HG03521 (cell line): ENCODE data around the gene FAM184A.

ENCODE experiments used
- ATAC-seq: cut with Tn5 transposase; IDR thresholded peaks from one replicate; pipeline ENCODE4 v1.9.1; 2021; ENCODE audit warnings: mild to moderate bottlenecking, moderate library complexity; ENCODE audit not compliant: unreplicated experiment

Gene FAM184A

DNA sequence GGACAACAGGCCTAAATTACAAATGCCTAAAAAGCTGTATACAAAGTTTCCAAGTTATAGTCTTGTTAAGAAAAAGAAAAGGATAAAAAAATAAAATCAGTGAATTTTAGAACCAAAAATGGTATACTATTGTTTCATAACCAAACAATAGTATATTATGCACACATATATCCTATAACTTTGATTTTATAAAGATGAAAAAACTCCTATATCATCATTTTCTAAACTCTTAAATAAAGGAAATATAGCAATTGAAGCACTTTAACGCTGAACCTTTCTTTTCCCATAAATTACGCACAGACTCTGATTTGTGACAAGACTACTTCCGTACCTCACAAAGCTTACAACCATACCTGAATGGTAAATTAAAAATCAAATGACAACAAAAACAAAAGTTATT, 107.6 kb downstream of the FAM184A start:
- no peak for ATAC-seq

DNA sequence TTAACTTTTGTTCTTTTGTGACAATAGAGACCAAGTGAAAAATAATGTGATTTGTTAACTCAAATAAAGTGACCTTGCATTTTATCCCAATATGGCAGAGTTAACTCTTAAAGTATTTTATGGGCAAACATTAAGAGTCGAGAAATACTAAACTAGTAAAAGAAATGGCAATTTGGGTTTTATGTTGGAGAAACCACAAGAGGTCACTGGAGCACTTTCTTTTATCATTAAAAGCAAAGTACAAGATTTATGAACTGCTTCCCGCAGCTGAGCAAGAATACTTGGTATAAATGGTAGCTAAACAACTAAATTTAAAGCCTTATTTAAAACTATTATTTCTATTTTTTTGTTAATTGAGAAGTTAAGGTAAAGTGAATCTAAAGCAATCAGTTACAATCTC, 110.0 kb downstream of the FAM184A start:
- ATAC-seq, result no peak

GRCh38 chr6:118967239-118967638, 111.2 kb downstream of the FAM184A start:
- ATAC-seq, result no peak

GRCh38 chr6:118965843-118966370, 112.6 kb downstream of the FAM184A start:
- ATAC-seq, result no peak

GRCh38 chr6:118965371-118965770, 113.1 kb downstream of the FAM184A start:
- ATAC-seq, result no peak

DNA sequence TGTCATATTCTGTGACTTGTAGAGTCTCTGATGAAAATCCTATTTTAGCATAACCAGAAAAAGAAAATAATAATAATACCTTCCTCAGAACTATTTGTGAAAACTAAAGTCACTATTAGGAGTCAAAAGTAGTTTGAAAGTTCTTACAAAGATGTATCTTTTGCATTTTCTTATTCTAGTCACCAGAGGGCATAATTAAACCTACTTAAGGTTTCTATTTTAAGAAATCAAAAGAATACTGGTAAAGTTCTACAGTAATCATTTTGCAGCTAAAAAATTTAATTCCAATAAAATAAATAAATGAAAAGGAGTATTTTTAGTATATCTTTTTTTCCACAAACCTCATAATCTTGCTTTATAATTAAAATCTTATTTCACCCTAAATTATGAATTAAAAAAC, 115.5 kb downstream of the FAM184A start:
- ATAC-seq, result no peak

GRCh38 chr6:118959903-118960302, 118.6 kb downstream of the FAM184A start:
- no peak for ATAC-seq

DNA sequence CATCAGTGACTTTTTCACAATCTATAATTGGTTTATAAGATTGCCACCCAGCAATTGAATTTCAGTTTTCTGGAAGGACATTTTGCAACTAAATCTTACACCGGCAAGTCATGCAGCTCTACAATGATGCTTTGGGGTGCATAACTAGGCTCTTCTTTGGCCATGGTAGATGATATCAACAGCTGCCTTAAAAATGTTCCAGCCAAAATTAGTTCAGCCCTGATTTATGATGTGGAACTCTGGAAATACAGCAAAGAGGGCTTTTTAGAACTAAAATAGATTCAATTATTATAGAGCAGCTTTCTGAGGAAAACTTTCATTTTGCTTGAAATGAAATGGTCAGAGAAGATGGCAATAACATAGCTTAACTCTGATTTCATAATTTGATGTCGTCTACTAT, 125.1 kb downstream of the FAM184A start:
- no peak for ATAC-seq

GRCh38 chr6:118952683-118953082, 125.8 kb downstream of the FAM184A start:
- ATAC-seq, result no peak

DNA sequence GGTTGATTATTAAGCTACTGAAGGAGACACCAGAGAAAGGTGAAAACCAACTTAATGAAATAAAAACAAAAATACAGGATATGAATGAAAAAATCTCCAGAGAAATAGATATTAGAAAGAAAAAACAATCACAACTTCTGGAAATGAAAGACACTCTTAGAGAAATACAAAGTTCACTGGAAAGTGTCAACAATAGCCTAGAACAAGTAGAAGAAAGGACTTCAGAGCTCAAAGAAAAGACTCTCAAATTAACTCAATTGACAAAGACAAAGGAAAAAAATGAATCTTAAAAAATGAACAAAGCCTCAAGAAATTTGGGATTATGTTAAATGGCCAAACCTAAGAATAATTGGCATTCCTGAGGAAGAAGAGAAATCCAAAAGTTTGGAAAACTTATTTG, 133.2 kb downstream of the FAM184A start:
- ATAC-seq, result no peak

DNA sequence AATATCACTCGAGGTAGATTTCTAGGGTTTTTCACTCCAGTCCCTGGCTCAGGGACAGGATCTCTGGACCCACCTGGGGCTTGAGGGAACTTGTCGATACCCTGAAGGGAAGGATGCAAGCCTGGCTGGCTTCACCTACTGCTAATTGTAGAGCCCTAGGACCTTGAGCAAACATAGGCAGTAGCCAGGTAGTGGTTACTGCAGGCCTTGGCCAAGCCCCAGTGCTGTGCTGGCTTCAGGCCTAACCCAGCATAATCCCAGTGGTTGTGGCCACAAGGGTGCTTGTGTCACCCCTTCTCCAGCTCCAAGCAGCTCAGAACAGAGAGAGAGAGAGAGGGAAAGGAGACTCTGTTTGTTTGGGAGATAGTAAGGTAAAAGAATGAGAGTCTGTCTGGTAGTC, 137.7 kb downstream of the FAM184A start:
- ATAC-seq, result no peak

DNA sequence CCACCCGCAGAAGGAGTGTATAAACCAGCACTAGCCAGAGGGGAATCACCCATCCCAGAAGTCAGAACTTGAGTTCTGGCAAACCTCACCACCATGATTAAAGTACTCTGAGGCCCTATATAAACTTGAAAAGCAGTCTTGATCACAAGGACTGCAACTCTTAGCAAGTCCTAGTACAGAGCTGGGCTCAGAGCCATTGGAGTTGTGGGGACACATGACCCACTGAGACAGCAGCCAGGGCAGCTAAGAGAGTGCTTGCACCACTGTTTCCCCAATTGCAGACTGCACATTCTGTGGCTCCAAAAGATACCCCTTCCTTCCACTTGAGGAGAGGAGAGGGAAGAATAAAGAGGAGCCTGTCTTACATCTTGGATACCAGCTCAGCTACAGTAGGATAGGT, 138.8 kb downstream of the FAM184A start:
- ATAC-seq, result no peak

- no peak for ATAC-seq
Observed at GRCh38 chr6:118935978-118936703, 142.3 kb downstream of the FAM184A start.

DNA sequence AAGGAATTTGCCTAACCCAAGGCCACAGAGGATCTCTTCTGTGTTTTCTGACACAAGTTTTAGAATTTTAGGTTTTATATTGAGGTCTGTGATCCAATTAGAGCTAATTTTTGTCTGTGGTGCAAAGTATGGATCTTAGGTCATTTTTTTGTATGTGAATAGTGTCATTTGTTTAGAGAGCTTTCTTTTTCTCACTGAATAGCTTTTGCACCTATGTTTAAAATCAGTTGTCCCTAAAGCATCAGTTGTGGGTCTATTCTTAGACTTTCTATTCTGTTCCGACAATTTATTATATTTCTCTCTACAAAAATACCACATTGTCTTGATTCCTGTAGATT, 143.2 kb downstream of the FAM184A start:
- ATAC-seq, result peak; percentile 0

GRCh38 chr6:118934461-118935330, 143.8 kb downstream of the FAM184A start, which contains the start of gene MCM9:
Gene MCM9, minus strand, starts transcription at chr6:118935159. Its CDS starts 3,436 bp downstream, at chr6:118931723.
- ATAC-seq, result peak; percentile 97

GRCh38 chr6:118933855-118934460, 144.5 kb downstream of the FAM184A start:
- ATAC-seq, result no peak

DNA sequence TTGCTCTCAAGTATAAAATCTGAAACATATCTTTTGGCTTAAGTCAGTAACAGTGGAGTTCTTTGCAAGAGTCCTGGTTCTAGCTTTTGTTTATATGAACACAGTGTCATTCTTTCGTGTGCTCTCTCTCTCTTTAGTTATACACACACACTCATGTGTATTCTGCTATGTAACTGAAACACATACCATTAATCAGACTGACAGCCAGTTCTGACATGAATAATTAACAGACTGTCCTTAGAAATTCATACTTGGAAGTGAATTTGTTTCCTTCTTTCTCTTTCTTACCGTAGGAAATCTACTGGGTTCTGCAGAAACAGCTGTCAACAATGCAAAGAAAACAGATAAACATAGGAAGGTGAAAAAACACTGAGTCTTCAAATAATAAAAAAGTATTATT, 146.0 kb downstream of the FAM184A start:
- ATAC-seq, result no peak

GRCh38 chr6:118931436-118931835, 147.0 kb downstream of the FAM184A start:
- no peak for ATAC-seq

DNA sequence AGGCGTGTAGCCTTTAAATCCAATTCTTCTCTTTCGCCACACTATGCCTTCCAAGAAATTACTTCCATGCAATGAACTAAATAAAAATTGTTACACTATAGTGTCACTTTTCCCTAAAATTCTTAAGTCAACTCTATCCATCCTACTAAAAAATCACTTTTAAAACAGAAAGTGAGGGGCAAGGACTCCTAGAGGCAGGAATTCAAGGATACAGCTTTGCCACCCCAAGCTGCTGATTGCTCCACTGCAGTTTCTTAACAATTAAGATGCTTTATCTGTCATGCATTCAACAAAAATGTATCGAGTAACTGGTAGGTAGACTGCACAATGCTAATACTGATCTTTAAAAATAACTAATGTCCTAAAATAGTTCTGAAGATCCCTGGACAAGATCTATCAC, 147.8 kb downstream of the FAM184A start:
- no peak for ATAC-seq

- ATAC-seq, result no peak
Observed at GRCh38 chr6:118923035-118923434, 155.4 kb downstream of the FAM184A start.

- ATAC-seq, result no peak
Observed at GRCh38 chr6:118921084-118921483, 157.4 kb downstream of the FAM184A start.

GRCh38 chr6:118918329-118918725, 160.1 kb downstream of the FAM184A start:
- ATAC-seq, result no peak
